RWPE1 (cell line): ENCODE data around the gene PRKN.

Experiments used
- CTCF ChIA-PET: fragments of 350-600 bp; sonication (Branson Sonifier 250); formaldehyde crosslinking; extraction: SDS; loops from one replicate; lab custom pipeline; 2021; lab: Yijun Ruan, JAX
- POLR2A ChIA-PET: fragments of 400-600 bp; formaldehyde crosslinking; extraction: SDS; loops from one replicate; lab custom pipeline; 2020; ENCODE audit warnings: antibody characterized with exemption; ENCODE audit not compliant: low non-redundant PET; lab: Yijun Ruan, JAX
- DNase-seq: peaks from one replicate; pipeline ENCODE4 v3.0.0; 2012; ENCODE audit warnings: low spot score
- H3K27ac ChIP-seq: fragments of 450-650 bp; 2 replicates; pipeline ENCODE4 v1.5.1; 2017
- TF ChIP-seq, protein P1 (sequence below): fragments of 450-650 bp; conservative IDR thresholded peaks from 2 replicates; pipeline ENCODE4 v1.5.1; 2017; ENCODE audit warnings: low read depth, mild to moderate bottlenecking

PRKN gene

DNA sequence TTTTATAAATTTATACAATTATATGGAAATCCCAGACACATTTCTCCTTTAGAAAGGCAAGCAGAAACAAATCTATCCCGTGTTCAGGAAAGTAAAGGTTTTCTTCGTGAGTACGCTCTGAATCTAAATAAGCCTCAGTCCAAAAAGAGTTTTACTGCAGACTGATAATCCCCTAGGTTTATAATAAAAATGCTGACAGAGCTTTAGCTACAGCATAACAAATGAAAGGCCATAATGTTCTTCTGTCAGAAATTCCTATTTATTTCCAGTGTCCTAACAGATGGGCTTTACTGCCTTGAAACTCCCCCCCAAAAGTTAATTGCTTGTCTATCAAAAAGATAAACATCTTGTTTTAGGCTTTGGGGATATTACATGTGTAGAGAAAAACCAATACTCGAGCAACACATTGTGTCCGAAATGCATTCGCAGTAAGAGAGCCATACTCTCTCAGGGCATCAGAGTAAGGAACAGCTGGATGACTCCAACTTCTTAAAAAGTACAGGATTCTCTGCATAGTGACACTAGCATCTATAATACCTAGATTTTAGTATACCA lies 109.0 kb downstream of the PRKN start:
- ChIA-PET CTCF (no interaction called here), POLR2A (no interaction called here)
- no peak for DNase-seq
- TF ChIP-seq, protein P1, sequence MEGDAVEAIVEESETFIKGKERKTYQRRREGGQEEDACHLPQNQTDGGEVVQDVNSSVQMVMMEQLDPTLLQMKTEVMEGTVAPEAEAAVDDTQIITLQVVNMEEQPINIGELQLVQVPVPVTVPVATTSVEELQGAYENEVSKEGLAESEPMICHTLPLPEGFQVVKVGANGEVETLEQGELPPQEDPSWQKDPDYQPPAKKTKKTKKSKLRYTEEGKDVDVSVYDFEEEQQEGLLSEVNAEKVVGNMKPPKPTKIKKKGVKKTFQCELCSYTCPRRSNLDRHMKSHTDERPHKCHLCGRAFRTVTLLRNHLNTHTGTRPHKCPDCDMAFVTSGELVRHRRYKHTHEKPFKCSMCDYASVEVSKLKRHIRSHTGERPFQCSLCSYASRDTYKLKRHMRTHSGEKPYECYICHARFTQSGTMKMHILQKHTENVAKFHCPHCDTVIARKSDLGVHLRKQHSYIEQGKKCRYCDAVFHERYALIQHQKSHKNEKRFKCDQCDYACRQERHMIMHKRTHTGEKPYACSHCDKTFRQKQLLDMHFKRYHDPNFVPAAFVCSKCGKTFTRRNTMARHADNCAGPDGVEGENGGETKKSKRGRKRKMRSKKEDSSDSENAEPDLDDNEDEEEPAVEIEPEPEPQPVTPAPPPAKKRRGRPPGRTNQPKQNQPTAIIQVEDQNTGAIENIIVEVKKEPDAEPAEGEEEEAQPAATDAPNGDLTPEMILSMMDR, result no peak
- no peak overlapping the region for H3K27ac ChIP-seq

DNA sequence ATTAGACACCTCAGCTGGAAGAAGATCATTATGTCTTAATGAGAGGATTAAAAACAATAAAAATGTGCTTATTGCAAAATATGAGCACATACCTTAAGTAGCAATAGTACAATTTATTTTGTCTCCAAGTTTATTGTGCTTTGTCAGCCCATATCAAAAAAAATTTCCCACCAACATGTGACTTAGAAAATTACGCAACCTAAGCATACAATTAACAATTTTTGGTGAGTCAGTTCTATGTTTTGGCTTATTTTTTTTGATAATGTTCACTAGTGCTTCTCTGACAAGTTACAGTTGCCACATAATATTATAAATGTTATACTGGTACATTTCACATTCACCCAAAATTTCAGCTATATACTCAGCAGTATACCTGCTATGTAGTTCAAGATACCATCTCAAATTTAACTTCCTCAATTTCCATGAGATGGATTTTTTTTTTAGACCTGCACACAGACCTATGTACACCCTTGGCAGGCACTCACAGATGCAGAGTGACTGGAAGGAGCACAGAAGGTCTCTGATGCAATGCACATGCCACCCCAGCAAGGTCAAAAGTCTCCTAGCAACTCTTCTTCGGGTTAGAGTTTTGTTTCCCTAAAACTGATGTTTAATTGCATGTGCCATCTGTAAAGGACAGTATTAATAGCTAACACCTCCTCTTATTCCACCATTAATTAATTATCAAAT lies 112.4 kb downstream of the PRKN start:
- no peak overlapping the region for H3K27ac ChIP-seq
- TF ChIP-seq, protein P1, result no peak
- POLR2A ChIA-PET, result no interaction called here
- DNase-seq, result no peak
- CTCF ChIA-PET, result interaction anchor here (0.5 to 0.7 kb wide), 2 partner anchors 27 to 681 kb away, joined by 3 to 4 read pairs; no protein-coding TSS in a partner anchor

DNA sequence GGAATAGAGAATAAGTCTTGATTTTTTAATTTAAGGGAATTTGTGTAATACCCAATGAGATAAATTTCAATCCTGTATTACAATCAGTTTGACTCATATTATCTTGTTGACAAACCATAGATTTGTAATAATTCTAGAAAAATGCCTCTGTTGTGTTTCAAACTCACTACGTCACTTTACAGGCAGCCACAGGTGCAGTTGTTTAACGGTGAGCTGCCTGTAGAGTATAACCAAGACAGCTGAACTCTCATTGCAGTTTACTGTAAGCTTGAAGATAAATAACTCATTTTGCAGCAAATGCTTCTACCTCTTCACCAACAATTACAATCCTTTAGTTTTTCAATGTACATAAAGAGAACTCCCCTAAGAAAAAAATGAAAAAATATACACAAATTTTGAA lies 114.3 kb downstream of the PRKN start:
- ChIA-PET POLR2A (no interaction called here), CTCF (no interaction called here)
- TF ChIP-seq, protein P1, result no peak
- no peak for DNase-seq
- H3K27ac ChIP-seq, result no peak overlapping the region

DNA sequence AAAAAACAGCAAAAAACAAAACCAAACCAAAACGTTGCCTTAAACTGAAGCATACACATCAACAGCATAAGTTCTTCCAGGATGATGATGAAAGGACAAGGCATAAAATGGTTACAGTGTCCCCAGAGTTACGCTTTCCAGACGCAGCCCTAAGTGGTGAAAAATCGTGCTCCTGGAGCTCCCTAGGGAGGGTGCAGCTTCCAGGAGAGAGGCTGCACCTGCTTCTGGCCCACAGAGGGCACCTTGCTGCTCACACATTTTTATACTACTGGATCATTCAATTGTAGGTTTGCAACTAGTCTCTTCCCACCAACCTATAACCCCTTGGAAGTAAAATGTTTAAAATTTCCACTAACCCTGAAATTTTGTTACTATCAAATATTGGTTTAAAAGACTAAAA lies 115.0 kb downstream of the PRKN start:
- TF ChIP-seq, protein P1, result no peak
- H3K27ac ChIP-seq, result no peak overlapping the region
- ChIA-PET POLR2A (no interaction called here), CTCF (no interaction called here)
- DNase-seq, result no peak

DNA sequence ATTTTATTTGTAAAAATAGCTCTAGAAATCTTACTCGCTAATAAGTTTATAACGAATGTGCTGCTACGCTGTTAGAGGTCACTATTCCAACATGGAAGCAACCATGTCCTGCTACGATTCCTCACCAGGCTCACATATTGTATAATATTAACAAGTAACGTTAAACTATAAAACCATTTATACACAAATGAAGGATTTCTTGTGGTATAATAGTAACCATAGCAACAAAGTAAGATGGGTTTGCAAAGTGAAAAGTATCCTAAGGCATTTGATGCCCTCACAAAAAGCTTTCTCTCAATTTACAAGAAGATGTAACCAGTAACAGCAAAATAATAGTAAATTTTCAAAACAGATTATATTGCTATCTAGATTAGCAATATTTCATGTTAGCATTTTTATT lies 117.2 kb downstream of the PRKN start:
- POLR2A ChIA-PET, result no interaction called here
- H3K27ac ChIP-seq, result no peak overlapping the region
- CTCF ChIA-PET, result no interaction called here
- TF ChIP-seq, protein P1, result no peak
- no peak for DNase-seq

DNA sequence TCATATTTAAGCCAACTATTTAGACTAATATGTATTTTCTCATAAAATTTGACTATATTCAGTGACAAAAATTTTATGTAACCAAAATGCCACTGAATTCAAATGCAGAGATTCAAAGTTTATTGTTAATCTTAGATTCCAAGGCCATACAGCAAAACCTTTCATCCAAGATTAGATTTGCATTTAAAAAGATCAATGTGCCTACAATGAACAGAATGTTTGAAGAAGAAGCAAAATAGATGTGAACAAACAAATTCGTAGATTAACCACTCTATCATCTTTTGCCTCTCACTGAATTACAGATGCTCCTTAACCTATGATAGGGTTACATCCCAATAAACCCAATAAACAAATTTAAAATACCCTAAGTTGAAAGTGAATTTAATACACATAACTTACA lies 121.7 kb downstream of the PRKN start:
- DNase-seq, result no peak
- ChIA-PET CTCF (interaction anchor here (0.6 kb wide), 1 partner anchor 8 kb away, joined by 5 read pairs; no protein-coding TSS in a partner anchor), POLR2A (no interaction called here)
- H3K27ac ChIP-seq, result no peak overlapping the region
- TF ChIP-seq, protein P1, result no peak
